Endothelial cell of umbilical vein (primary cell): ENCODE results near the gene CSK. TPM values are rescaled to one million over a fixed set of nuclear protein-coding genes. Genes with fewer than 3 reads are reported as not detected.

ENCODE experiments used
- BruUV-seq: library from RNA; stranded (reverse); fragments of 400-500 nt; replicated peaks from 2 replicates; lab custom pipeline; 2021; lab: Mats Ljungman, UMichigan
- CTCF ChIA-PET: fragments of 300-600, 350-600 bp; sonication (Branson Sonifier 250); formaldehyde crosslinking; loops from one replicate; lab custom pipeline; 2021; ENCODE audit warnings: antibody characterized with exemption, inconsistent platforms; lab: Charles Lee
- POLR2A ChIA-PET: fragments of 300-600, 350-600 bp; sonication (Branson Sonifier 250); formaldehyde crosslinking; loops from one replicate; lab custom pipeline; 2021; ENCODE audit warnings: antibody characterized with exemption, inconsistent platforms; lab: Charles Lee
- DNase-seq: peaks from one replicate; pipeline ENCODE4 v3.0.0-alpha.2; 2011; ENCODE audit warnings: low read depth, low spot score
- FAIRE-seq: peaks from 2 replicates; lab custom pipeline; 2011; peaks lifted over from hg19 to GRCh38; lab: Jason Lieb, UNC
- H2AFZ ChIP-seq: 2 replicates; pipeline ENCODE4 v1.6.0; 2012; ENCODE audit warnings: low read depth, low read length, control low read depth, inconsistent platforms
- H3K27ac ChIP-seq: 2 replicates; pipeline ENCODE4 v1.5.1; 2011; ENCODE audit warnings: low read depth, mild to moderate bottlenecking, control low read depth, low read length, moderate library complexity; ENCODE audit not compliant: insufficient read depth
- H3K27me3 ChIP-seq, 2 experiments: 2 replicates each; pipeline versions ENCODE4 v1.6.0 to v1.6.1; 2011; ENCODE audit warnings: low read length in 2 of 2, mixed read lengths in 1 of 2; ENCODE audit not compliant: control insufficient read depth in 2 of 2, insufficient read depth in 2 of 2
- H3K36me3 ChIP-seq, 2 experiments: 2 replicates in 1 of 2; 3 replicates in 1 of 2; pipeline ENCODE4 v1.5.1; 2011; ENCODE audit warnings: low read length in 2 of 2, mild to moderate bottlenecking in 1 of 2, moderate library complexity in 1 of 2; ENCODE audit not compliant: control insufficient read depth in 2 of 2, insufficient read depth in 2 of 2; ENCODE audit errors: extremely low read depth in 1 of 2
- H3K4me1 ChIP-seq: 3 replicates; pipeline ENCODE4 v1.5.1; 2011; ENCODE audit warnings: mild to moderate bottlenecking, low read length; ENCODE audit not compliant: control insufficient read depth, insufficient read depth; ENCODE audit errors: extremely low read depth
- H3K4me2 ChIP-seq: 2 replicates; pipeline ENCODE4 v1.6.1; 2011; ENCODE audit warnings: low read length, control low read depth, mixed read lengths; ENCODE audit not compliant: insufficient read depth
- H3K4me3 ChIP-seq, 3 experiments: fragments of 200-600 bp in 1 of 3; sonication (generic), shearing (Covaris generic) in 1 of 3; replicated peaks in 1 of 3; 2 replicates each; pipeline ENCODE4 v1.5.1; 2011 to 2016; ENCODE audit warnings: control low read depth in 3 of 3, low read length in 3 of 3, mild to moderate bottlenecking in 2 of 3, inconsistent platforms in 1 of 3, low read depth in 1 of 3, moderate library complexity in 1 of 3; ENCODE audit not compliant: insufficient read depth in 1 of 3
- H3K79me2 ChIP-seq: 2 replicates; pipeline ENCODE4 v1.6.0; 2012; ENCODE audit warnings: low read length, inconsistent platforms; ENCODE audit not compliant: control insufficient read depth, insufficient read depth
- H3K9ac ChIP-seq: replicated peaks from 2 replicates; pipeline ENCODE3; 2011; ENCODE audit warnings: low read length, control low read depth; ENCODE audit not compliant: insufficient read depth; ENCODE audit errors: extremely low read depth
- H3K9me1 ChIP-seq: replicated peaks from 3 replicates; pipeline ENCODE4 v1.6.0; 2011; ENCODE audit warnings: mild to moderate bottlenecking, low read length; ENCODE audit not compliant: control insufficient read depth, insufficient read depth; ENCODE audit errors: extremely low read depth
- H3K9me3 ChIP-seq: replicated peaks from 2 replicates; pipeline ENCODE4 v1.5.1; 2012; ENCODE audit warnings: low read length, inconsistent platforms; ENCODE audit not compliant: control insufficient read depth, insufficient read depth
- H4K20me1 ChIP-seq: replicated peaks from 2 replicates; pipeline ENCODE3; 2011; ENCODE audit warnings: mild to moderate bottlenecking, low read length; ENCODE audit not compliant: control insufficient read depth, insufficient read depth; ENCODE audit errors: extremely low read depth
- CTCF ChIP-seq, 2 donors: IDR thresholded peaks; 1 replicate in 1 of 2; 2 replicates in 1 of 2; pipeline ENCODE4 v1.5.1; 2011; ENCODE audit warnings: low read length in 2 of 2, mild to moderate bottlenecking in 2 of 2, moderate library complexity in 2 of 2, control low read depth in 1 of 2, inconsistent platforms in 1 of 2, low read depth in 1 of 2; ENCODE audit not compliant: insufficient read depth in 1 of 2; ENCODE audit errors: extremely low read depth in 1 of 2
- EZH2 ChIP-seq: IDR thresholded peaks from 2 replicates; pipeline ENCODE4 v1.6.1; 2012; ENCODE audit warnings: borderline replicate concordance, low read depth, mild to moderate bottlenecking, moderate library complexity, low read length, inconsistent platforms; ENCODE audit not compliant: severe bottlenecking
- FOS ChIP-seq: IDR thresholded peaks from 2 replicates; pipeline ENCODE4 v1.6.1; 2011; ENCODE audit warnings: mild to moderate bottlenecking, low read length, moderate library complexity, borderline replicate concordance; ENCODE audit not compliant: insufficient read depth
- GATA2 ChIP-seq: IDR thresholded peaks from 2 replicates; pipeline ENCODE4 v1.7.0; 2011; ENCODE audit warnings: low read depth, mild to moderate bottlenecking, moderate library complexity, mixed read lengths, low read length; ENCODE audit not compliant: insufficient read length, insufficient read depth
- JUN ChIP-seq: IDR thresholded peaks from 2 replicates; pipeline ENCODE4 v1.6.1; 2011; ENCODE audit warnings: borderline replicate concordance, low read depth; ENCODE audit not compliant: insufficient read length, insufficient read depth
- MAX ChIP-seq: IDR thresholded peaks from 2 replicates; pipeline ENCODE4 v1.6.1; 2011; ENCODE audit not compliant: insufficient read depth, insufficient read length
- MYC ChIP-seq: IDR thresholded peaks from one replicate; pipeline ENCODE4 v1.6.1; 2011; ENCODE audit warnings: mild to moderate bottlenecking, low read depth, low read length
- POLR2A ChIP-seq: IDR thresholded peaks from 2 replicates; pipeline ENCODE4 v1.6.1; 2012; ENCODE audit warnings: low read depth, mild to moderate bottlenecking, control low read depth, low read length
- POLR2AphosphoS5 ChIP-seq: IDR thresholded peaks from 2 replicates; pipeline ENCODE4 v1.6.1; 2012; ENCODE audit warnings: low read depth, mild to moderate bottlenecking, control low read depth, low read length, moderate library complexity; ENCODE audit not compliant: insufficient read depth
- dilution Hi-C: fragments of 300-500 bp; cut with MboI; formaldehyde crosslinking; loops from one replicate; pipeline ENCODE4 v1.15.0; 2019; ENCODE audit warnings: low sequenced_read_pairs; ENCODE audit not compliant: extremely low pct_ligation_motif_present
- intact Hi-C: fragments of 100-400 bp; cut with micrococcal nuclease; formaldehyde crosslinking; loops from one replicate; pipeline ENCODE4 v1.10.0; 2022
- polyA plus RNA-seq, 4 experiments: library from polyadenylated mRNA; depleted of rRNA in 3 of 4; stranded (reverse) in 3 of 4; unstranded in 1 of 4; fragments of >200 nt; gene quantifications; 2 replicates each; pipeline versions ENCODE4 v1.2.1 to v1.2.3, GENCODE V29; 2011 to 2012; ENCODE audit warnings: missing spikeins in 1 of 4
- total RNA-seq: library from RNA; stranded (reverse); gene quantifications from 2 replicates; pipeline ENCODE4 v1.2.3, GENCODE V29; 2021

The CSK gene
- total and polyA plus RNA-seq, 2 donors (not counting 3 experiments of a cell fraction or from before 2014, with no cell fraction given): 41.2 to 104 TPM

GRCh38 chr15:74839526-74840395, 57.9 kb downstream of the CSK start:
- Histone ChIP-seq H3K4me1 (peaks cover 11% of the 10 kb centered on the region), H2AFZ (no peak overlapping the region), H3K9ac (no peak overlapping the region), H3K9me1 (no peaks in the 10 kb centered on the region), H3K9me3 (no peaks in the 10 kb centered on the region), H3K36me3 (peaks cover 0 to 8% of the 10 kb centered on the region in 2 experiments), H3K4me3 (no peak overlapping the region), H3K27ac (no peak overlapping the region), H3K27me3 (no peaks in the 10 kb centered on the region), H3K4me2 (no peak overlapping the region), H4K20me1 (no peaks in the 10 kb centered on the region), H3K79me2 (peaks cover 2% of the 10 kb centered on the region)
- CTCF ChIA-PET: interaction anchor here (1.1 to 5.3 kb wide), 3 partner anchors 62 to 69 kb away, joined by 3 to 37 read pairs (median 3); no protein-coding TSS in a partner anchor
- dilution Hi-C loops: no loop called here
- DNase-seq (no peak), FAIRE-seq (no peak)
- POLR2A ChIA-PET: no interaction called here
- BruUV-seq: no TSS peak
- TF ChIP-seq GATA2 (no peak), EZH2 (no peak), JUN (no peak), POLR2A (no peak), FOS (no peak), MAX (no peak), POLR2AphosphoS5 (no peak), CTCF (IDR thresholded peaks at IDR 0.05; ENCODE audit: extremely low read depth in 1 of 2, insufficient read depth in 1 of 2, low read depth in 1 of 2, low read length in 2 of 2) (no peak), MYC (no peak)
- intact Hi-C loops: loop anchor here (5.0 kb wide), 1 partner anchor 98 kb away; the partner anchor contains the start of gene COX5A
